Activated CD4-positive, CD25-positive, alpha-beta regulatory T cell treated with anti-CD3 and anti-CD28 coated beads, Interleukin-2, amount 50 U/mL, for 16 hours (primary cell): Measurements from ENCODE around the gene CYP27B1.

Experiments used
- DNase-seq: peaks from one replicate; pipeline ENCODE4 v3.0.0-alpha.2; 2020; ENCODE audit warnings: low read depth, low spot score

Gene CYP27B1

DNA sequence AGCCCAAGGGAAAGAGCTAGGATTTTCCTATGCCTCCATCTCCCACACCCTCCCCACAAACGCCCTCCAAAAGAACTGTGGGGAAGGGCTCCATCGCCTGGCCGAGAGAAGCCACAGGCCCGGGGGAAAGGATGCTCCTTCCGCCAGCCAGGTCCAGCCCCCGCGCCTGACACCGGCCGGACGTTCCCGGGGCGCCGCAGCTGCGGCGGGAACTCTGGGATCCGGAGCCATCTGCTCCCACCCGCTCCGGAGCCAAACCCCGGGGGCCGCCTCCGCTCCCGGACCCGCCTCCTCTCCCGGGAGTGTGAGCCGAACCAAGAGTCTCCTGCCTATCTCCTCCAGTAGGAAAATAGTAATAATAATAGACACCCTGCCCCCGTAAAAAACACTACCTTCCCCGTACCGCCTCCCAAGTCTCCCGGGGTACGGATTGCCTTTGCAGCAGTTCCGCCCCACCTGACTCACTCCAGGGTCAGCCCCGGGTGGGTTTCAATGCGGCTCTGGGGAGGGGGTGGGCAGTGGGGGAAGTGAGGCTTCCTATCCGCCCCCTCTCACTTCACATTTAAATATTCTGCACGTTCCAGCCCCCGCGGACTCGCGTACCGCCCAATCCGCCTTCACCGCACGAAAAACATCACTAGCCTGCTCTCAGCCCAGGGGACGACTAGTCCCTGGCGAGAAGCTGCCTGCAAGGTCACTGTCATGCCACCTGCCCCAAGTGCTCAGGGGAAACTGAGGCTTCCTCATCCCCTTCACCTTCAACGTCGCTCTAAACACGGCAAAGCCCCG lies 30.7 kb downstream of the CYP27B1 start:
- DNase-seq = no peak

DNA sequence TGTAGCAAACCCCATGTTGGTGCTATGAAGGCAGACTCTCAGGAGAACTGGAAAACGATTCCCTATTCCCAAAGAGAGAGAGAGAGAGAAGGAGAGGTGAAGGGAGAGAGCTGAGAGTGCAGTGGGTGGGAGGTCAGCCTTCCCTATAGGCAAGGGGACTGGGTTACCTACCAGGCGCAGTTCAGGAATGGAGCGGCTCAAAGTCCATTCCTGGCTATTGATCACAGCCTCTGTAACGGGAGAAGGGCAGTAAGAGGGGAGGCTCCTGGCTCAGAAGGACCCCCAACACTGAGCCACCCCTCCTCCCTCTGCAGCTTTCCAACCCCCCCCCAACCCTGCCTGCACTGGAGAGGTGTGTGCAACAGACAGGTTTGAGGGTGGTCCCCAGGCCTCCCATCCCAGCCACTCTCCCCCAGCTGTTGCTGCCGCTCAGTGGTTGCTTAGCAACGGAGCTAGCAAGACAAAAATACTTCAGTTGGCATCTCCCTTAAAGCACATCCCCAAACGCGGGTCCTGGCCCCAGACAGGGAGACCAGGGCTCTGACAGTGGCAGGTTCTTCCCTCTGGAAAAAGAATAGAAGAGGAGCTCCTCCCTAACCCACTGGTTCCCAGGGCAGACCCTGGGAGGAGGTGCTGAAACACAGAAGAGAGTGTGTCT lies 31.6 kb downstream of the CYP27B1 start:
- no peak for DNase-seq

DNA sequence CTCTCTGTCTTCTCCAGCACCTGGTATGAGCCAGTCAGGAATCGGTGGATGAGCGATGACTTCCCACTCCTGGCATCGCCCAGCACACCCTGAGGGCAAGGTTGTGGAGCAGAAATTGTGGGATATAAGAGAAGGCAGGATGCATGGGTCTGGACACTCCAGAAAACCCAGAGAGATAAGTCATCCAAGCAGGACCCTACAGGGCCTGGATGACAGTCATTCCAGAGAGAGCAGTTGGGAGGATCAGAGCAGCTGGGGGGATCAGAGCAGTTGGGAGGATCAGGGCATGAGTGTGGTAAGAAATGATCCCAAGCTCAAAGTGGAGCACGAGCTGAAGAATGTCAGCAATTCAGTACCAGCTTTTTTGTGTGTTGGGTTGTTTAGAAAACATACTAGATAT lies 32.3 kb downstream of the CYP27B1 start:
- DNase-seq = no peak

DNA sequence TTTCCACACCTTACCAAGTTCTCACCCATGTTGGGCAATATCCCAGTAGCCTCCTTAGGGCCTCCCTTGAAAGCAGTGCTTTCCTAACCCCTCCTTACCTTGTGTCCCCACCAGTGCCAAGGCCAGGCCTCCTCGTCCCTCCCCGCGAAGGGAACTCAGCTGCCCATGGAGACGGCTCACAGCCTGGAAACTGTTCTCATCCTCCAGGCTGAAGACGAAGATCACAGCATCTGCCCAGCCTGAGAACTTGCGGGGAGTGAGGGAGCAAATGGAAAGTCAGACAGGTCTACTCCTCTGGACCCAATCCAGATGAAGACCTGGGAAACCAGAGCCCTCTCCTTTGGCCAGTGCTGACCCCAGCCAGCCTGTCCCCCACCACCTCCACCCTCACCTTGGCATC lies 33.0 kb downstream of the CYP27B1 start:
- DNase-seq = no peak

DNA sequence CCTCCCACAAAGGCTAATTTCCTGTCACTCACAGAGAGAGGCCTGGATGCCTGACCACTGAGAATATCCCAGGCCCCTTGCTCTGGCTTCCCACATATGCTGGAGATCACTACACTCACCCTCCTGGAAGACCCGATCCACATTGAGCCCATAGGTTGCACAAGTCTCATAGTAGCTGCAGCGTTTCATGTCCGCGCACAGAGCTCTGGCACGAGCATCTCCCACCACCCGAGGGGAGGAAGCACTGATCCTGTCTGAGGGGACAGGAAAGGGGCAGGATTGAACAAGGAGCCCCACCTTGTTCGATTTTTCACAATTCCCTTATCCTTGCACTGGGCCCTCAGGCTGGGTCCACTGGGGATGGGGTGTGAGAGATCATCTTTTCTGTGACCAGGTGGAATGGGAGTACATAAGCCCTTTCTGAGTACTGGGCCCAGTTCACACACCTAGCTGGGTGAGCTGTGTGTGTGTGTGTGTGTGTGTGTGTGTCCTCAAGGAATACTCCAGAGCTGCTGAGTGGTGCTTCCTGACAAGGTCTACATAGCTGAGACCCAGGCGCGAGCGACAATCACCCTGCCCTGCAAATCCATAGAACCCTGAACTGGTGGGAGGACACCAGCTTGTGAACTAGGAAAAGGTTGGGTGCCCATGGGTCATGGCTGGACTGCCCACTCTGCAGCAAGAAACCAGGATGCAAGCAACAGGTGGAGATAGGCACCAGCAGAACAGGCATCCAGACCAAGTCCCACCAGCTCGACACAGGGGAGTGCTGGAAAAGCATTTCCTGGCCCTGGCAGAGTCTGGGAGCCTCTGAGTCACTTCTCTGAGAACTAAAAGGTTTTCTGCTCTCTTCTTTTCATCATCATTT lies 33.9 kb downstream of the CYP27B1 start:
- DNase-seq = no peak

DNA sequence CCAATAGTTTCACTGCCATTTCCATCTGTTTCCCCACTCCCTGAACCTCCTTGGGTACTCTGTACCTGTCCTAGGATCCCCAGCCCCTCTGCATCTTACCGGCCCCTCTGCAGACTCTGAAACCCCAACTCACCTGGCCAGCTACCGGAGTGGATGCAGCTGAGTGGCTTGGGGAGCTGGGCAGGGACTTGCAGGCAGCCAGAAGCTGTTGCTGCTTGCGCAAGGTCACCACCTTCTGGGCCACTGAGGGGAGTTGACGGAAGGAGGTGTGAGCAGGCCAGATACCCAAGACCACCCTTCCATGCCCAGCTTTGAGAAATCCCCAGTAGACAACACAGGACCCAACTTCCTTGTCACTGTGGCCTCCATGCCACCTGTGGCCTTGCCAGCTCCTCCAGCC lies 34.6 kb downstream of the CYP27B1 start:
- no peak for DNase-seq

DNA sequence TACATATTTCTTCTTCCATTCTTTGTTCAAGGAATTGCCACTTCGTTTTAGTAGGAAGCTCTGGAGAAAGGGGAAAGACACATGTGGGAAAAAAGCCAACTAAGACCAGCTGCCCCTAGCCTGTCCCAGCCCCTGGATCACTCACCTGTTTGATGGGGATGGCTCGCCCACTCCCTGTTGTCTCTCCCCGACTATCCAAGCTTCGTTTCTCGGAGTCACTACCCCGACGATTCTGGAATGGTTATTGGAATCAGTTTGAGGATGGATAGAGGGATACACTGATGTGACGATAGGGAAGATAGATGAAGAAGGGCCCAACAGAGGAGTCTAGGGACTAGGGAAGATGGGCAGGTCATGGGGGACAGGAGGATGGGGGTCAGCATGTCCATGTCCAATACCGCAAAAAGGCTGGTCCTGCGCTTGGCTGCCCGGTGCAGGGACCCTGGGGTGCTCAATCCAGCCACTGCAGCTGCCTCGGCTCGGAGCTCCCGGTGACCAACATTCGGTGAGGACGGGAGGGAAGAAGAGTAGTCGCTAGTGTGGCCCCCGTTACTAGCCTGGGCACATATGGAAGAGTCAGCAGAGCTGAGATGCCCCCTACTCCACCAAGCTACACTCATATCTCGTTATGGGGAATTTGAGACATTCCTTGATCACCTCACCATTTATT lies 35.3 kb downstream of the CYP27B1 start:
- no peak for DNase-seq

DNA sequence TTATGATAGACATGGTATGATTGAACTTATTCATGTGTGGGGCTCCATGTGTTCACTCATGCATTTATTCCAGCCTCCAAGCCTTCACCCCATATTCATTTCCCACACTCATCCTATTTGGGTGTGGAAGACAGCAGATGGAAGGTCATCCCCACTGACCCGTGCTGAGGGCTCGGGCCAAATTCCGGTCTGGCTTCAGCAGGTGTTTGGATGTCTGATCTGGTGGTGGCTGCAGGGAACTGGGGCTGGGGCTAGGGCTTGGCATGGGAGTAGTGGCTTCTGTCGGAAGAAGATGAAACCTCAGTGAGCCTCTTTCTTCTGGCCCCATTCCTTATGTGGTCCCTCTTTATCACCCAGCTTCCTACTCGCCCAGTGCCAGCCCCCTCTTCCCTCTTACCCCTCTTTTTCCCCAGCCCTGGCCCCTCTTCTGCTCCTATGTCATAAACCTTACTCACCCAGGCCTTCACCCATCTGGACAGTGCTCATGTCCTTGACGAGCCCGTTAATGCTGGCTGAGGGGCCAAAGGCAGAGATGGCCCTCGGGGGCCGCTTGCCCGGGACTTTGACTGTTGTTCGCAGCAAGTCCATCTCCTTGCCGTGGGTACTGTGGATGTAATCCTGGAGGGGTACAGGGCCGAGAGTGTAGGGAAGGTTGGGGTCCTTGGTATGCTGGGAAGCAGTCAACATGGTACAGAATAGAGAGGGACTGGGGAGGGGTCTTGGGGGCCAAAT lies 36.4 kb downstream of the CYP27B1 start:
- DNase-seq = no peak

DNA sequence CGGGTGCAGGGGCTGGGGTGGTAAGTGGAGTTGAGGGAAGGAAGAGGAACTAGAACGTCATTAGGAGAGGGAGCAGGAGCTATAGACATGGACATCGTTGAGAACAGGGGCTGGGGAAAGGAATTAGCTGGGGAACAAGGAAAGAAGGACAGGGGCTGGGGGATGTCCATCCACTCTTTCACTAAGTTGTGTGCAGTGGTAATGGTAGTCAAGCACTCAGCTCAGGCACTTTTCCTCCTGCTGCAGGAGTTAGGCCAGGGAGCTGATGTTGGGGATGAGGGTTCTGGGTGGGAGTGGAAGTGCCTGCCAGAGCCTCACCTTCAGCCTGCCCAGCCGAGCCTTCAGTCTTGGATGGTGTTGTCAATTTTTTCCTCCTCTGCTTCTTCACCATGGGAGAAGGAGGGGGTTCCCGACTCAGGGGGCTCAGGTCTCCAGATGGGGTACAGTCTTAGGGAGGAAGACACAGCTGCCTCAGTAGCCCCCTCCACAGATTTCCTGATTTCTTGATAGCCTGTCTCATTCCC lies 37.5 kb downstream of the CYP27B1 start:
- no peak for DNase-seq

DNA sequence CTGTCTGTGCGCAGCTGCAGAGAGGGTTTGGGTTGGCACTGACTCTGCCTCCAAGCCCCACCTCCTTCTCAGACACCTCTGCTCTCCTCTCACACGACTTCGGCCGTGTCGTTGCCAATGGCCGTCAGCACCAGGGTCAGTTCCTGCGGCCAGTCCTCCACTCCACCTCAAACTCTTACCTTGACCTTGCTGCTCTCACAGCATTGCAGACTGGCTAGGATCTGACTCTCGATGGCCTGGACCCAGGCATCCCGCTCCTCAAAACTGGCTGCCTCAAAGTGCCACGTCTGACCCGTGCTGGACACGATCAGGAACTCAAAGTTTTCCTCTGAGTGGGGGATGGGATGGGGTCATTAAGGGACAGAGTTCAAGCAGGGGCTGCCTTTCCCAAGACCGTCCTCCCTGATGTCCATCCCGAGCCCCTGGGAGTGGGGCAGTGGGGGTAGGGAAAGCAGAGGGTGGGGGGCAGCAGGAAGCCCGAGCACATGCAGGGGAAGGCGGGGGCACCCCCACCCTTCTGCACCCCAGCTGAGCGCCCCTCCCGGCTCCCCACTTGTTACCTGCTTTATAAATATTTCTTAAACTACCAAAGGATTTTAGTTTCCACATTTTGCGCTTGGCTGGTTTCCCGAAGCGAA lies 39.0 kb downstream of the CYP27B1 start:
- no peak for DNase-seq

DNA sequence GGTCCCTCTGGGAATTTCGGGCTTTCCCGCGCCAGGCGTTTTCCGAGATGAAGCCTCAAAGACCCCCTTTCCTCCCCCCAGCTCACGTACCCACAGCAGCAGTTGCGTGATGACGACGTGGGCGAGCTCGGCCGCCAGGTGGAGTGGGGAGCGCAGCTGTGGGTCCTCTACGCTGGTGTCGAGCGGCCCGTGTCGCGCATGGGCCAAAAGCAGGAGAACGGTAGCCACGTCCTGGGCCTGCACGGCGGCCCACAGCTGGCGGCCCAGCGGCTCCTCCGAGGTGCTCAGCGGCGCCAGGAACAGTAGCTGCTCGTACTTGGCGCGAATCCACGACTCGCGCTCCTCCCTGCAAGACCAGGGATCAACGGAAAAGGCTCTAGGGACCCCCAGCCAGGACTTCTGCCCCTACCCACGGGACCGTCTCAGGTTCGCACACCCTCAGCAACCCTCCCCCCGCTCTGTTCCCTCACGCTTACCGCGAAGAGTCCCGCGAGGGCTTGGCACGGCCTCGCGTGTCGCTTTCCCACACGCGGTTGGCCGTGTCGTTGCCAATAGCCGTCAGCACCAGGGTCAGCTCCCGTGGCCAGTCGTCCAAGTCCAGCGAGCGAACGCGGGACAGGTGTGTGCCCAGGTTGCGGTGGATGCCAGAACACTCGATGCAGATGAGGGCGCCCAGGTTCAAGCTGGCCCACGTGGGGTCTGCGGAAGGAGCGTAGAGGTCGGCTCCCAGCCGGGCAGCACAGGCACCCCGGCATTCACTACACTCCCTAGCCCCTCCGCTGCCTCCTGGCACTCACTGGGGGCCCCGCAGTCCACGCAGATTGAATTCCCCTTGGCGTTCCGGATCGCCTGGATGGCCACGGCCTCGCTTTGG lies 39.8 kb downstream of the CYP27B1 start:
- DNase-seq = no peak

DNA sequence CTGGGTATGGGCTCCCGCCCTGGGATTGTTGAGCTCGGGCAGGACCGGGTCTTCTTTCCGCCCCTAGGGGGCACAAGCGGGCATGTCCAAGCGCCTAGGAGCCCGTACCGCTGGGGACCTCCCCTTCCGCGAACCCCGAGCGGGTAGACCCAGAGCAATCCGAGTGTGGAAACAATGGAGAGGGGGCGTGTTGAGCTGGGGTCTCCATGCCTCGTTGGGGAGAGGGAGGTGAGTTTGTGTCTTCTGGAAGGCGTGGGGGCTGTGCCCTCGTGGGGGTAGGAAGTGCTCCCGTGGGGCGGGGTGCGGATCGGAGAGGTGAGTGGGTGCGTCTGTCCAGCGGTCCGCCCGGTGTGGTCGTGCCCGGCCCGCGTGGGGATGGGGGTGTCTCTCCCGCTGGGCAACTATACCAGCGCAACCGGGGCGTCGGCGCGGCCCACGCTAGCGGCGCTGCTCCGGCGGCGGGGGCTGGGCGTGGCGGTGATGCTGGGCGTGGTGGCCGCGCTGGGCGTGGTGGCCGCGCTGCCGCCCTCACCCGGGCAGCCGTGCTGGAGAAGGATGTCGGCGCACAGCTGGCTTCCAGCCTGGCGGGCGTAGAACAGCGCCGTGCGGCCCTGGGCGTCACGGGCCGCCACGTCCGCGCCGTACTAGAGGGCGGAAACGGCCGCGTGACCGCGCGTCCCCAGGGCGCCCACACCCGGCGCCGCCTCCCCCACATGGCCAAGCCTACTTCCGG lies 40.6 kb downstream of the CYP27B1 start:
- no peak for DNase-seq

DNA sequence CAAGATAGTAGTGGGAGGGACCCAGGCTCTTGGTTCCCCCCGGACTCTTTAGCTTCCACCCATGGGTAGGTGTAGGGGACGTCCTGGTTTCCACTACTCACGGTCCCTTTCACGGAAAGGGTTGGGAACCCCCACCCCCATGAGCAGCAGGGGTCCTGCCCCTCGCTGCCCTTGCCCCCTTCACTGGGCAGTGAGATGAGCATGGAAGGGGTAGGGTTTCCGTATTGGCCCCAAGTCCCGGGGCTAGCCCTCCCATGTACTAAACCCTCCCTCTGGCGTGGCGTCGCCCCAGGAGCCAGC lies 41.1 kb downstream of the CYP27B1 start:
- no peak for DNase-seq

DNA sequence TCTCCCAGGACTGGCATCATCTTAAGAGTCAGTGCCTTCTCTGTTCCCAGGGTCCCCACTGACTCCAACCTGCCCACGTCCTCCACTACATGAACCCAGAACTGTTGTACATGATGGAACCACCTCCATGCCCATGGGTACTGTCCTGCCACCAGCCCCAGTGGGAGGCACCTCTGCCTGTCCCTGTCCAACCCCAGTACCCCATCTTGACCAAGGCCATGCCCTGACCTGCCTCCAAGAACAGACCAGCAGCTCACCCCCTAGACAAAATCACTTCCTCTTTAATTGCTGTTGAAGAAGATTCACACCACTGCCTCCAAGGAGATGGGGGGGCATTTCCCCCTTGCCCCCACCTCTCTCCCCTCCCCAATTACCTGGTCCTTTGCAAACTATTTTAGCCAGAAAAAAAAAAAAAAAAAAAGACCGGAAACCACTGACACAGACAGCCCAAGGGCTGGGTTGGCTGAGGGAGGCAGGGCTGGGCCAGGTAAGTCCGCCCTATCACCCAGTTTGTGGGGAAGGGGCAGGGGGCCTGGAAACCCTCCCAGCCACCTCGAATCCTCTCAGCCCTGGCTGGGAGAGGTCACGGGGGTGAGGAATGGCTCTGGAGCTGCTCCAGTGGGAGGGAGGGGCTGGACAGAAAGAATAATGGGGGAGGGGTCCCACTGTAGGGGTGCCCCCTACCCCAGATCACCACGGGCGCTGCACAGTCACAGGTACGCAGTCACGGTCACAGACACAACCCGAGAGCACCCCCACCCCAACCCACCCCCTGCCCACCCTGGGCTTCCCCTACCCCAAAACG lies 41.7 kb downstream of the CYP27B1 start:
- no peak for DNase-seq

DNA sequence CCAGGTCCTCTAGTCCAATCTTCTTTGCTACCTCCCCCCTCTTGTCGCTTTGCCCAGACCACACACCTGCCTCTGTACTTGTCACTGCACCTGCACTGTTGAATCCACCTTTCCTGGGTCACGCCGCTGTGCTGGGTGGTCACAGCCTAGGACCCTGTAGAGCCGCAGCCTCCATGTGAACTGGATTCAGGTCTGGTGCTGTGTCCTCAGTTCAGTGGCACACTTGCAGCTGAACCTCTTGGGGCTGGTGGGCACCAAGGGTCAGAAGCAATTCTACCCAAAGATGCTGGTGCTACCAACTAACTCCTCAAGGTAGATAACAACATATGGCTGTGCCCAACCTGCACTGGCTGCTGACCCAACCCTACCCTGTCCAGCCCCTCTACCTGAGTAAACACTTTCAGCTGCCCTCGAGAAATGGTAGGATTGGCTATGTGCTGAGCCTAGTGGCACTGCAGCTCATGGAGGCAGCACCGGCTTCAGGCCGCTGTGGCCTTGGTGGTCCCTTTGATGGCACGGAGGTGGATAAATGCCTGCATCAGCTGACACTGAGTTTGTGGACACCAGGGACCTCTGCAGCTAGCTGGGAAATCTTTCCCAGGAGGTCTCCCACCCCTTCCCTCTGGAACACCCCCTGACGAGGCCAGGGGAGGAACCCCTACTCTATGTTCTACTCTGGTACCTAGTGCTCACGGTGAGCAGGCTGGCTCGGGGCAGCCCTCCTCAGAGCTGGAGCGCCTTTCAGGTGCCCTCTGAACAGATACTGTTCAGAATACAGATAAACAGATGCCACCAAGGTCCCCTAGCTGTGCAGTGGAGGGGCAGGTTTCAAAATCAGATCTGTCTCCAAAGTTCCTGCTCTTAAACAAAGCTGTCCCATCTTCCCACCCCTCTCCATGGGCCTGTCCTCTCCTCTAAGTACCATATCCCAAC lies 42.6 kb downstream of the CYP27B1 start:
- DNase-seq = no peak

DNA sequence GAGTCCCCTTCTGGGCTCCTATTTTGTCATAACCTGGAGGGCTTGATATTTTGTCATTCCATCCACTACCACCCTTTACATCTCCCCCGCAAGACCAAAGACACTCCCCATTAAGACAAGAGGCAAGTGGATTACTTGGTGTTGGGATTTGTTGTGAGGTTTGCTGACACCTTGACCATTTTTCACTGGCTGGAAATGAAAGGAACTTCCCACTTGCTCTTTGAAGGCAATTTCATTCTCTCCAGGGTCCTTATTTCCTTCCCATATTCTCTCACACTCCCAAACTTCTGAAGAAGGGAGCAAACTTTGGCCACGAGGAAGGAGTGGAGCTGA lies 43.3 kb downstream of the CYP27B1 start:
- no peak for DNase-seq
